Endodermal cell (in vitro differentiated cells): Measurements from ENCODE around the gene TAMM41. TPM values are rescaled to one million over a fixed set of nuclear protein-coding genes. Genes with fewer than 3 reads are reported as not detected.

Experiments used
- DNase-seq: peaks from one replicate; pipeline ENCODE4 v3.0.0-alpha.2; 2017
- H3K27ac ChIP-seq: 2 replicates; pipeline ENCODE4 v1.5.1; 2013; ENCODE audit warnings: mild to moderate bottlenecking, low read depth, low read length, moderate library complexity
- H3K27me3 ChIP-seq: 2 replicates; pipeline ENCODE4 v1.6.1; 2013; ENCODE audit warnings: mild to moderate bottlenecking, low read length, moderate library complexity; ENCODE audit not compliant: insufficient read depth, control insufficient read depth, poor library complexity, severe bottlenecking
- H3K36me3 ChIP-seq: 2 replicates; pipeline ENCODE4 v1.7.0; 2013; ENCODE audit warnings: mild to moderate bottlenecking, low read length, moderate library complexity; ENCODE audit not compliant: control insufficient read depth, insufficient read depth
- H3K4me1 ChIP-seq: one replicate; pipeline ENCODE4 v1.7.0; 2013; ENCODE audit warnings: low read length; ENCODE audit not compliant: control insufficient read depth, insufficient read depth
- H3K4me3 ChIP-seq: 2 replicates; pipeline ENCODE4 v1.5.1; 2013; ENCODE audit warnings: mild to moderate bottlenecking, low read length, moderate library complexity
- H3K9ac ChIP-seq: 2 replicates; pipeline ENCODE4 v1.6.1; 2013; ENCODE audit warnings: mild to moderate bottlenecking, low read length, moderate library complexity; ENCODE audit not compliant: poor library complexity, severe bottlenecking; ENCODE audit errors: extremely low read depth
- H3K9me3 ChIP-seq: 2 replicates; pipeline ENCODE4 v1.6.1; 2013; ENCODE audit warnings: mild to moderate bottlenecking, low read length, moderate library complexity; ENCODE audit not compliant: control insufficient read depth
- H3K27ac Mint-ChIP-seq: 2 replicates; pipeline ENCODE4 v1.8.0; 2020; ENCODE audit warnings: mixed read lengths
- H3K27me3 Mint-ChIP-seq: 2 replicates; pipeline ENCODE4 v1.8.0; 2021; ENCODE audit warnings: mild to moderate bottlenecking, mixed read lengths; ENCODE audit not compliant: insufficient read depth
- H3K36me3 Mint-ChIP-seq: 2 replicates; pipeline ENCODE4 v1.8.0; 2020; ENCODE audit warnings: low read depth, mixed read lengths
- H3K4me1 Mint-ChIP-seq: 2 replicates; pipeline ENCODE4 v1.8.0; 2020; ENCODE audit warnings: mixed read lengths
- H3K4me3 Mint-ChIP-seq: 2 replicates; pipeline ENCODE4 v1.8.0; 2020; ENCODE audit warnings: mild to moderate bottlenecking, moderate library complexity, mixed read lengths
- H3K9me3 Mint-ChIP-seq: 2 replicates; pipeline ENCODE4 v1.8.0; 2020; ENCODE audit warnings: mild to moderate bottlenecking, mixed read lengths
- CTCF ChIP-seq: fragments of 200-600 bp; sonication (generic); conservative IDR thresholded peaks from 2 replicates; pipeline ENCODE4 v1.5.0; 2021; ENCODE audit warnings: antibody characterized with exemption, mild to moderate bottlenecking
- WGBS, 2 experiments: methylation state at CpG; one replicate each; pipeline versions ENCODE4 v1.1.5 to v1.1.7; 2013; ENCODE audit warnings: missing lambda C conversion rate in 2 of 2, mixed read lengths in 1 of 2; ENCODE audit not compliant: insufficient coverage in 1 of 2, insufficient read length in 1 of 2; 5-methylcytosine and 5-hydroxymethylcytosine counted together
- total RNA-seq, 2 donors: library from RNA; stranded (reverse); fragmentation: NEBNext Ultra II Directional in 1 of 2; extraction: Animal tissue kit (Norgen Biotek cat#: 25700) in 1 of 2; gene quantifications; 2 replicates in 1 of 2; 3 replicates in 1 of 2; pipeline ENCODE4 v1.2.1, GENCODE V29; 2021

The TAMM41 gene
- total RNA-seq, 2 donors from 2014 or later: 28.5 to 31.9 TPM

DNA sequence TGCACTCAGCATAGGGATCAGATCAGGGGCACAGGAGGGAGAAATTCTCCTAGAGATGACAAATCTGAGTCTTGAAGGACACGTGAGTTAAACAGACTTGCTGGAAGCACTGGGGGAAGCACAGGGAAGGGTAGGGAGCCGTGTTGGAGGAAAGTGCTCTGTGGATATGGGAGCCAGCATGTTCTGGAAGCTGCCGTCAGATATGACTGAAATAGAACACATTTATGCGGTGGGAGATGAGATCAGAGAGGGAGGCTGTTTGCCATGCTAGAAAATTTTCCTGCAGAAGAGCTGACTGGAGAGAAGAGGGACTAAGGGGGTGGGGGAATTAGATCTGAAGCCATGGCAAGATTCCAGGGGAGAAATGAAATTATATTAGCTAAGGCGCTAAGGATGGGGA is 1.8 kb downstream of the TAMM41 start:
- no peak for TF ChIP-seq CTCF
- H3K27ac Mint-ChIP-seq: no peak overlapping the region
- Histone ChIP-seq H3K27me3 (peaks cover 10% of the 10 kb centered on the region), H3K36me3 (peaks cover 48% of the 10 kb centered on the region), H3K4me1 (peaks cover 3% of the 10 kb centered on the region), H3K4me3 (peak overlapping the region; percentile 98), H3K9me3 (peaks cover 10% of the 10 kb centered on the region), H3K27ac (no peak overlapping the region), H3K9ac (no peak overlapping the region)
- peaks cover 22% of the 10 kb centered on the region for H3K27me3 Mint-ChIP-seq
- peak overlapping the region; percentile 97 for H3K4me3 Mint-ChIP-seq
- H3K9me3 Mint-ChIP-seq: peaks cover 11% of the 10 kb centered on the region
- WGBS, 2 experiments: 95 to 99% methylated on average over 5 of the region's 5 CpGs
- no peak for DNase-seq
- H3K4me1 Mint-ChIP-seq: peaks cover 14% of the 10 kb centered on the region
- H3K36me3 Mint-ChIP-seq: peaks cover 42% of the 10 kb centered on the region

- Histone ChIP-seq H3K4me1 (no peaks in the 10 kb centered on the region), H3K9me3 (peaks cover 9% of the 10 kb centered on the region), H3K27me3 (no peaks in the 10 kb centered on the region), H3K9ac (no peak overlapping the region), H3K36me3 (peaks cover 92% of the 10 kb centered on the region), H3K4me3 (no peak overlapping the region), H3K27ac (no peak overlapping the region)
- no peaks in the 10 kb centered on the region for H3K4me1 Mint-ChIP-seq
- H3K27ac Mint-ChIP-seq: no peak overlapping the region
- peaks cover 6% of the 10 kb centered on the region for H3K9me3 Mint-ChIP-seq
- no peaks in the 10 kb centered on the region for H3K27me3 Mint-ChIP-seq
- DNase-seq: no peak
- no peak overlapping the region for H3K4me3 Mint-ChIP-seq
- TF ChIP-seq CTCF: peak; percentile 61
- H3K36me3 Mint-ChIP-seq: peaks cover 64% of the 10 kb centered on the region
Observed at GRCh38 chr3:11835028-11835639, 11.6 kb downstream of the TAMM41 start.

GRCh38 chr3:11832981-11833905 is 13.4 kb downstream of the TAMM41 start:
- no peak overlapping the region for H3K4me3 Mint-ChIP-seq
- H3K36me3 Mint-ChIP-seq: peaks cover 61% of the 10 kb centered on the region
- Histone ChIP-seq H3K27me3 (no peaks in the 10 kb centered on the region), H3K4me3 (no peak overlapping the region), H3K9ac (no peak overlapping the region), H3K36me3 (peaks cover 92% of the 10 kb centered on the region), H3K9me3 (no peaks in the 10 kb centered on the region), H3K4me1 (no peaks in the 10 kb centered on the region), H3K27ac (no peak overlapping the region)
- DNase-seq: no peak
- WGBS, 2 experiments: 64 to 66% methylated on average over 6 to 9 of the region's 9 CpGs
- no peaks in the 10 kb centered on the region for H3K27me3 Mint-ChIP-seq
- TF ChIP-seq CTCF: no peak
- H3K27ac Mint-ChIP-seq: peak overlapping the region; percentile 13
- no peaks in the 10 kb centered on the region for H3K9me3 Mint-ChIP-seq
- H3K4me1 Mint-ChIP-seq: no peaks in the 10 kb centered on the region
